OCI-LY7 (cell line): ENCODE results near the gene MOK.

ENCODE experiments used
- EZH2phosphoT487 ChIP-seq: fragments of 200-600 bp; sonication (generic); IDR thresholded peaks from 2 replicates; pipeline ENCODE4 v1.6.1; 2018; ENCODE audit warnings: low read depth, borderline replicate concordance, mild to moderate bottlenecking, mixed run types, antibody characterized with exemption, low read length, moderate library complexity, mixed read lengths
- TF ChIP-seq, protein P1 (sequence below): fragments of 200-600 bp; sonication (generic); conservative IDR thresholded peaks from 2 replicates; pipeline ENCODE4 v1.5.1; 2014; ENCODE audit warnings: mild to moderate bottlenecking, antibody characterized with exemption, low read length, moderate library complexity, mixed read lengths

- TF ChIP-seq, protein P1, sequence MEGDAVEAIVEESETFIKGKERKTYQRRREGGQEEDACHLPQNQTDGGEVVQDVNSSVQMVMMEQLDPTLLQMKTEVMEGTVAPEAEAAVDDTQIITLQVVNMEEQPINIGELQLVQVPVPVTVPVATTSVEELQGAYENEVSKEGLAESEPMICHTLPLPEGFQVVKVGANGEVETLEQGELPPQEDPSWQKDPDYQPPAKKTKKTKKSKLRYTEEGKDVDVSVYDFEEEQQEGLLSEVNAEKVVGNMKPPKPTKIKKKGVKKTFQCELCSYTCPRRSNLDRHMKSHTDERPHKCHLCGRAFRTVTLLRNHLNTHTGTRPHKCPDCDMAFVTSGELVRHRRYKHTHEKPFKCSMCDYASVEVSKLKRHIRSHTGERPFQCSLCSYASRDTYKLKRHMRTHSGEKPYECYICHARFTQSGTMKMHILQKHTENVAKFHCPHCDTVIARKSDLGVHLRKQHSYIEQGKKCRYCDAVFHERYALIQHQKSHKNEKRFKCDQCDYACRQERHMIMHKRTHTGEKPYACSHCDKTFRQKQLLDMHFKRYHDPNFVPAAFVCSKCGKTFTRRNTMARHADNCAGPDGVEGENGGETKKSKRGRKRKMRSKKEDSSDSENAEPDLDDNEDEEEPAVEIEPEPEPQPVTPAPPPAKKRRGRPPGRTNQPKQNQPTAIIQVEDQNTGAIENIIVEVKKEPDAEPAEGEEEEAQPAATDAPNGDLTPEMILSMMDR = no peak
- TF ChIP-seq EZH2phosphoT487 = no peak
Observed at GRCh38 chr14:102195446-102195845, 109.5 kb downstream of the MOK start.
